DMS53 treated with DMSO at 0.1 percent for 48 hours (cell line): ENCODE results near the gene PTPN23.
A peak's percentile ranks its signal among the peaks of the same experiment; 100 is the strongest.
"Not testable (repeated sequence)": the region's sequence is repeated elsewhere in the genome, so short reads cannot be mapped to it uniquely, and the experiment has no call there.

ENCODE experiments used
- DNase-seq: peaks from one replicate; lab custom pipeline; 2025; ENCODE audit not compliant: unreplicated experiment; lab: John Stamatoyannopoulos, UW

PTPN23 gene

DNA sequence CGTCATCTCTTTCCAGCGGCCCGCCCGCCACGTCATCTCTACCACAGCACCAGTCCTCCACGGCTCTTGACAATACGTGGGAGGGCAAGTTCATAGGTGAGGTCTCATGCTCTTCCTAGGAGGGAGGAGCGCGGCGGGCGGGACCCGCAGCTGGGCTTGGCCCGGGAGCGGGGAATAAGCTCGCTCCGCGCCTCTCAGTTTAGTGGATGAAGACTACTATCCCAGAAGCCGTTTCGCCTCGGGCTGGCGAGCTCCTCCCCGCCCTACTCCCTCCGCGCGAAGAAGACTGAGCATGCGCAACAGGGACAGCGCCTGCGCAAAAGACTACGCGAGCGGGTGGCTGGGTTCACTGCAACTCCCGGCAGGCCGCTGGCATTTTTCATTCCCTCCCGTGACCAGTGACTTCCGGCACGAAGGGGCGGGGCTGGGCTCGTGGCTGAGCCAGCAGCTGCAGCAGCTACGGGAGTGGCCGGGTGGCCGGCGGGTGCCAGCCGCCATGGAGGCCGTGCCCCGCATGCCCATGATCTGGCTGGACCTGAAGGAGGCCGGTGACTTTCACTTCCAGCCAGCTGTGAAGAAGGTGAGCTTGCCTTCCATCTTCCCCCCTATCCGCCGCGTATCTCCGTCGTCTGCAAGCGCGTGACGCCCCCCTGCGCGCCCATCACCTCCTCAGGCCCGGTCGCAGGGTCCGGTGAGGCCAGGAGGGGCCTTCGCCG lies at the start of gene PTPN23:
PTPN23 (plus strand) TSS at position 421 of the 716 bp plus-strand sequence; CDS start at position 497, 76 bp downstream.
- peak; percentile 66 for DNase-seq

- no peak for DNase-seq
Measured at GRCh38 chr3:47333907-47334306, 46.9 kb upstream of the PTPN23 start.

- DNase-seq: no peak
Measured at GRCh38 chr3:47337656-47338055, 43.2 kb upstream of the PTPN23 start.

GRCh38 chr3:47339951-47340350 lies 40.9 kb upstream of the PTPN23 start:
- no peak for DNase-seq

- no peak for DNase-seq
Measured at GRCh38 chr3:47340866-47341265, 40.0 kb upstream of the PTPN23 start.

DNA sequence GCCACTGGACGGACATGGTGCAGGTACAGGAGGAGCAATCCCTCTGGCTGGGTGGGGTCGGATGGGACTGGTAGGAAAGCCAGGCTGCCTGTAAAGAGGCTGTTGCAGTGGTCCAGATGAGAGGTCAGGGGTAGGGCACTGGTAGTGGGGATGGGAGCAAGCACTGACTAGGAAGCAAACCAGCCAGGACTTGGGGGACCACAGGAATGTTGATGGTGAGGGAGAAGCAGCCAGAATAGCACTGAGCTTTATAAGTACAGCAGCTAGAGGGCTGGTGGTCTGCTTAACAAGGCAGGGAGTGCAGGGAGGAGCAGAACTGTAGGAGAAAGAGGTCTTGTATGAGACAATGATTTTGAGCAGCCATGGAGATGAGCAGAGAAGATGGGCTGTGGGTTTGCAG lies 38.7 kb upstream of the PTPN23 start:
- no peak for DNase-seq

DNA sequence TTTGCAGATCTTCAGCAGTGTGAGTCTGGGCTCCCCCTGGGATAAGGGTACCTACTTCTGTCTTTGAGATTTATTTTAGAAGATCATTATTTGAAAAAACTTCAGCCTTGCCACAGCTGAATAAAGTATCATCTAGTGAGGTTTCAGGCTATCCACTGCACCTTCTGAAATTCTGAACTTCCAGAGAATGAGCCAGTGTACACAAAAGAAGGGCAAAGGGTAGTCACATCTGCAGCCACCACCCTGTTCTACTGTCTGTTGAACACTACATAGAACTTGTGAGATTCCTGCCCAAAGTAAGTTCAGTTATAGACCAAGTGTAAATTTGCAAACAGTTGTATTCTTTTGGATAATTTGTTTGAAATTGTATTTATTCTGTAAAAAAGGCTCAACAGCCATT lies 38.0 kb upstream of the PTPN23 start:
- DNase-seq: no peak

DNA sequence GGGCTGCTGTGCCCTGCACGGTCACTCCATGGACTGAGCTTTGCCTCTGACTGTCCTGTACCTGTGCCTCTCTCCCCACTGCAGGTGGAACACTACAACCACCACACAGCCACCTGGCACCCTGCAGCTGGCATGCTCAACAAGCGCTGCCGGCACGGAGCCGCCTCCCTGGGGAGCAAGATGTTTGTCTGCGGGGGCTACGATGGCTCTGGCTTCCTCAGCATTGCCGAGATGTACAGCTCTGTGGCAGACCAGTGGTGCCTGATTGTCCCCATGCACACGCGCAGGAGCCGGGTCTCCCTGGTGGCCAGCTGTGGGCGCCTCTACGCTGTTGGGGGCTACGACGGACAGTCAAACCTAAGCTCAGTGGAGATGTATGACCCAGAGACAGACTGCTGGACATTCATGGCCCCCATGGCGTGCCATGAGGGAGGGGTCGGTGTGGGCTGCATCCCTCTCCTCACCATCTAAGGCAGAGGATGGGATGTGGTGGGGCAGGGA lies 37.3 kb upstream of the PTPN23 start:
- no peak for DNase-seq

DNA sequence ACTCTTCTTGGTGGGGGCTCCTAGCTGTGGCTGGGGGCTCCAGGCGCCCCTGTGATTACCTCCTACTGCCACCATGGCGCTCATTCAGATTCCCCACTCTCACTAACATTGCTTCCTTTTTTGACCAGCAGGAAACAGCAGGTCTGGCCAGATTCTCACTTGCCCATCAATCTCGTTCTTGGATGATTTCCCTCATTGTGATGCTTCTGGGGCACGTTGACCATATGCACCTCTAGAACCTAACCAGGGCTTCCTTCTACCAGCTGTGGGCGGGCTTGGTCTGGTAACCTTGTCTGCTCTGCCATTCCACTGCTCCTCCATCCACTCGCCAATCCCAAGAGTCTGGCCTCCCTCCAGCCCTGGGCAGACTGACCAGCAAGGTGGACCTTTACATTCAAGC lies 35.9 kb upstream of the PTPN23 start:
- no peak for DNase-seq

- DNase-seq: no peak
Measured at GRCh38 chr3:47347217-47347801, 33.5 kb upstream of the PTPN23 start.

DNA sequence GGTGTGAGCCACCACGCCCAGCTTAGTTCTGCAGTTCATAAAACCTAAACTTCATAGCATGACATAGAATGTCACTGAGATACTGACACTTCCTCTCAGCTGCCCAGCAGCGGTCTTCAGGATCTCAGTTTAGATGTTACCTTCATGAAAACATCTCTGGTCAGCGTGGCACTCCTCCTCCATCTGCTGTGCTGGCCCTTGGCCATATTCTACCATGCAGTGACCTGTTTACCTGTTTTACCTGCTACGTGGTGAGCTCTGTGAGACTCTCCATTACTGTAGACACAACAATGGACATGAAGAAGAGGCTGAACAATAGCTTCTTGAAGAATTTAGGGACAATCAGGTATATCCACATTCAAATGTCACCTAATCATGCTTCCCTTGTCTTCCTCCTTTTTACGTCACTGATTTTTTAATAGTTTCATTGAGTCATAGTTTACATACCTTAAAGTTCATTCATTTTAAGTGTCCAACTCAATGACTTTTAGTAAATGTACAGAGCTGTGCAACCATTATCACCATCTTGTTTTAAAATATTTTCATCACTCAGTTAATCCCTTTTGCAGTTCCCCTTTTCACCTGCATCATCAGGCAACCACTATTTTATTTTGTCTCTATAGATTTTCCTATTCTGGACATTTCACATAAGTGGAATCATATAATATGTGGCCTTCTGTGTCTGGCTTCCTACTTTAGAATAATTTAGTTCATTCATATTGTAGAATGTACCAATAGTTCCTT lies 32.2 kb upstream of the PTPN23 start:
- no peak for DNase-seq

DNA sequence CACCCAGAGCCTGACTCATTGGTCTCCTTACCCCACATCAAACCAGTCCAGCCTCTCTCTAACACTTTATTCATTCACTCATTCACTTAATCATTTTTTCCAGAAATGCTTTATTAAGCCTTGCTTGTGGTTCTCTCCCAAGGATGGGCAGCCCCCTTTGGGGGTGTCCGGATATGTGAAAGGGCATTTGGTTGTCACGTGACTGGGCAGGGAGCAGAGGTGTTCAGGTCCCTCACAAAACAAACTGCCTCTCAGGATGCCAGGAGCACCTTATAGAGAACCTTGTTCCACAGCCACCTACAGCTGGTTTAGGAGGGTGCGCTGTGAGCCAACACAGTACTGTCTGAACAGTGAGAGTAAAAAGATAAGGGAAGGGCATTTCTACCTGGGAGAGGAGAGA lies 25.8 kb upstream of the PTPN23 start:
- no peak for DNase-seq

GRCh38 chr3:47356201-47356600 lies 24.6 kb upstream of the PTPN23 start:
- no peak for DNase-seq

DNA sequence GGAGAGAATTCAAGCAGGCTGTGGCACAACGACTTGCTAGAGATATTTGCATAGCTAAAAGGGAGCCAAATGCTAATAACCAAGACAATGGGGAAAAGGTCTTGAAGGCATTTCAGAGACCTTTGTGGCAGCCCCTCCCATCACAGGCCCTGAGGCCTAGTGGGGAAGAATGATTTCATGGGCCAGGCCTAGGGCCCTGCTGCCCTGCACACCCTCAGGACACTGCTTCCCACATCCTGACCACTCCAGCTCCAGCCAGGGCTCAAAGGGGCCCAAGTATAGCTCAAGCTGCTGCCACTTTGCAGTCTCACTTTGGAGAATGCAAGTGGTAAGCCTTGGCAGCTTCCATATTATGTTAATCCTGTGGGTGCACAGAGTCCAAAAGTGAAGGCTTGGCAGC lies 21.5 kb upstream of the PTPN23 start:
- DNase-seq: no peak

GRCh38 chr3:47360110-47360517 lies 20.7 kb upstream of the PTPN23 start:
- DNase-seq: not testable (repeated sequence)

- DNase-seq: no peak
Measured at GRCh38 chr3:47362701-47363100, 18.1 kb upstream of the PTPN23 start.

- DNase-seq: no peak
Measured at GRCh38 chr3:47365213-47366153, 15.3 kb upstream of the PTPN23 start.

DNA sequence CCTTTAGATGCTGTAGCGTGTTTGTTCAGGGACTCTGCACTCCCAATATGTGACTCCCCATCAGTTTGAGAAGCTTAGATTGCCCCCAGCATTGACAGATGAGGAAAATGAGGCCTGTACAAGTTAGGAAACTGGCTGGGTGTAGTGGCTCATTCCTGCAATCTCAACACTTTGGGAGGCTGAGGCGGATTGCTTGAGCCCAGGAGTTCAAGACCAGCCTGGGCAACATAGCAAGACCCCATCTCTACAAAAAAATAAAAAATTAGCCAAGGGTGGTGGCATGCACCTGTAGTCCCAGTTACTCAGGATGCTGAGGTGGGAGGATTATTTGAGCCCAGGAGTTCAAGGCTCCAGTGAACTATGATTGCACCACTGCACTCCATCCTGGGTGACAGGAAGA lies 14.0 kb upstream of the PTPN23 start:
- no peak for DNase-seq

DNA sequence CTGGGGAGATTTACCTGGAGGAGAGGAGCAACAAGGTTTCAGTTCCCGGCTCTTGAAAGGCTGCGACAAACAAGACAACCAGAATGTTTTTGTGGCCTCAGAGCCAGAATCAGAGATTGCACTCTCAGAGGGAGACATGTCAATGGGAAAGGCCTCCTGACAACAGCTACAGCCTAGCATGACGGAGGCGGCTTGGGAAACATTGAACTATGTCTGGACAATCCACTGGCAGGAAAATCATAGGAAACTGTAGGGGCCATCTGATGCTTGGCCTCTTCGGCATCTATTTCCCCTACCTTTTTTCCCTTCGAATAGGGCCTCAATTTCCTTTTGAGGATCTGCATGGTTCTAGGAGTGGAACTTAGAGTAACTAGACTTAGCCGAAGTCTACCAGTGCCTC lies 13.2 kb upstream of the PTPN23 start:
- no peak for DNase-seq

- DNase-seq: not testable (repeated sequence)
Measured at GRCh38 chr3:47370020-47370419, 10.8 kb upstream of the PTPN23 start.
